Stimulated activated CD4-positive, alpha-beta T cell treated with anti-CD3 and anti-CD28 coated beads, Interleukin-1b, Interleukin-23, amount 100 ng/mL, for 1 hour (primary cell): ENCODE measurements around the gene RBM4B.

Experiments
- DNase-seq, 2 donors: peaks; one replicate each; pipeline ENCODE4 v3.0.0-alpha.2; 2020; ENCODE audit warnings: low read depth in 2 of 2

Gene RBM4B

DNA sequence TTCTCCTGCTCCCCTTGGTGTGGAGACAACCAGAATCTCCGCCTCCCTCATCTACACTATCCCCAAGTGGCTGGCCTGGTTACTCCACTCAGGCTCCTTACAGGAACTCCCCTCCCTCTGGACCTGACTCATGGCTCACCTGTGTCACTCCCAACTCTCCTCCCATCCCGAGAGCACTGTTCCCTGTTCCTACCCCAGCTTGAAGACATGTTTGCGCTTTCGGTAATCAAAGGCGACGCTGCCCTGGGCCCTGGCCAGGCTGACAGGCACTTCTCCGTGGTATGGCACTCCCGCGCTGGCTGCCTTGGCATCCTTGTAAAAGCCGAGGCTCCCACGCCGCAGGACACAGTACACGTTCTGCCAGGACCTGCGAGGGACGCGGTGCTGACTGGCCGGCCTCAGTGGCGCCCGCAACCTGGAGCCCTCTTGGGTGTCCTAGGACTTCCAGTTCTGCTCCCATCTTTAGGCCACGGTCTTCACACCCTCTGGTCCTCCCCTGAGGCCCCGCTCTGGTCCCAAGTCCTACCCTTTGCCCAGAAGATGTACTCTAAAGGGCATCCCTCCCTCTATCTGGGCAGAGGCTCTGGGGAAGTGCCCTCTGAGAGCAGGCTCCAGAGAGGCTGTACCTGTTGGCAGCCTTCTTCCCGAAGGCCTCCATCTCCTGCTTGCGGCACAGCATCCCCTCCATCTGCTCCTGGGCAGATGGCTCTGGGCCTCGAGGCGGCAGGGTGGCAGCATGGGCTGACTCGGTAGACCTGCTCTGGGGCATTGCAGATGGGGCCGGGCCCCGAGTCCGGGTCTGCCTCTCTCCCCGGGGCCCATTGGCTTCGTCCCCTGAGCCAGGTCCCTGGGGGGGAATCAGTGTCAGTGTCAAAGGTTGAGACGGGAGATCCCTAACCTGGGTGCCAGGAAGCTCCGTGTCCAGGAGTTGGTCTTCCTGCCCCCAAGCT, 9.4 kb upstream of the RBM4B start:
- DNase-seq: no peak

DNA sequence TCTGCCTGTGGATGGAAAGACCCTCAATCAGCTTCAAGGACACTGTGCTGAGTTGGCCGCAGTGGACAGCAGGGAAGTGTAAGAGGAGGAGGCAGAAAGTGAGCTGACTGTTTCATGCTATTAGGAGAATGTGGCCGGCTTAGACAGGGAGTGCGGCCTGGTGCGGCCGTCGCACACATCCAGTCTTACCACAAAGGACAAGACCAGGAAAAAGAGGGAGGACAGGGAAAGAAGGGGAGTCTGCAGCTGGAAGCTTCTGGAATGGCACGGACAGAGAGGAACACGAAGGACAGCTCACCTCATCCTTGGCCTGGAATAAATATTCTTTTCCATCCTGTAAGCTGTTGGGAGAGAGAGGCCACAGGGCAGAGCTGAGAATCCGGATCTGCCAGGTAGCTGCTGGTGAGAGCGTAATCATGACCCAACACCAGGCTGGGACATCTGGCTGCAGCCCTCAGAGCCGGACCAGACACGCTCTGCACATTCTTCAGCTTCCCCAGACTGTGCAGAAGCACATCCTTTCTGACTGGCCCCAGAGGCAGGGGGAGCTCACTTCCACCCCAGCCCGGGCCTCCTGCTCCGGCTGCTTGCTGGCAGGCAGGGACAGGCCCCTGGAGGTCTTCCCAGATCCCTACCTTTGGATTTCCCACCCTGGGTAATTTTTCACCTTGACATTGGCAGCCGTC, 8.6 kb upstream of the RBM4B start:
- DNase-seq: no peak

DNA sequence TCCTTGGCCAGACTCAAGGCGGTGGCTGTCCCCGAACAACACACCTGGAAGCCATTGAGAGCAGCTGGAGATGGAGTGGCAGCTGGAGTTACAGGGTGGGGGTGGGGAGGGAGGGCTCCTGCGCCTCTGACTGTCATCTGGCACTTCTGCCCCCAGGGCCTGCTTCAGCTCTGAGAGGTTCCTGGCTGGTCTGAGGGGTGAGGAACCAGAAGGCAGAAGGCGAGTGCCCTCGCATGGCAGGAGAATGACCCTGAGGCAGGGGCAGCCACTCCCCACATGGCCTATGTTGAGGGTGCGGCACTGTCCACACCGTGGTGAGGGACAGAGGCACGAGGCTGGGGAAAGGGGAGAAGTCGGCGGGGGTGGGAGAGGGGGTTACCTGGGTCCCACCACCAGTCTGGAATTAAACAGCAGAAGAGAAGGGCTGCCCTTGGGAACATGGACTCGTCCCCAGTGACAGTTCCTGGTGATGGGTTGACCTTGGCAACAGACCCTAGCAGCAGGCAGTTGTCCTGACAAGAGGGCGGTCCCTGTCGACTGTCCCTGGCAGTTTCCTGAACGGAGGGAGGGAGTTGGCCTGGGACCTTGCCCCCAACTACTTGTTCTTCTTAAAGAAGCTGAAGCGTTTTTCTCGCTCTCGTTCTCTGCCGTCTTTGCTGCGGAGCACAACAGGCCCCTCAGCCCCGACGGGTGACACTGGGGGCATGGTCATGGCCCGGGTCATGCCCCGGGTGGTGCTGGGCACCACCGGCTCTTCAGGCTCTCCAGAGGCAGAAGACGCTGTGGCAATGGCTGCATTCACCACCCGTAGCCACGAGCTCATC, 7.8 kb upstream of the RBM4B start:
- DNase-seq: no peak

DNA sequence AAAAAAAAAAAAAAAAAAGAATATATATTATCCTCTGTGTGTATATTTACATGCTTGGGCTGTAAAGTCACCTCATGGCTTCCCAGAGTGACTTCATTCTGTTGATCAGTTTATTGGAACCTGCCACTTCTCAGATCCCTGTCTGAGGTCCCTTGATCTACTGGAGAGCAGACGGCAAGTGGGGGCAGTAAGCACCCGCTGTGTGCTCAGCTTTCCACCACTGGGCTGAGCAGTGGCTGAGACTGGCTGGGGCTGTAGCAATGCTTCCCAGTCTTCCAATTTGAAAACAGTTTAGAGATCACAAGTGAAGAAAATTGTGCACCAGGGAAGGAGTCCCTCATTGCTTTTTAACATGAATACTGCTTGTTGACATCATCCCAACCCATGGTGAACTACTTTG, 6.9 kb upstream of the RBM4B start:
- no peak for DNase-seq

DNA sequence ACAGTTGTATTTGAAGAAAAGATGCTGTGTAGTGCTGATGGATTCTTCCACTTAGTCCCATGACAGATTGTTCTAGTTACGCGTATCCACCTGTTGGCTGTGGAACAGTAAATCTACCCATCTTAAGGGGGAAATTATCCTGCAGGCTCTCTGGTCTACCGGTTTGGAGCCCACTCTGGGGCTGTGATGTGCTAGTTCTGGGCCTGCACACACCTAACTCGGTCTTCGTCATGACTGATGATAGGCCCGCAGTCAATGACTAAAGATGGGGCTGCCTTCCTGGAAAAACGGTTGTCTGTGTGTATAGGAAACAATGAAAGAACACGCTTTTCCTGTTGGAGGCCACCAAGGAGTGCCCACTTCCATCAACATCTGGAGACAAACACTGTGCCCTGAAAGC, 6.2 kb upstream of the RBM4B start:
- DNase-seq: no peak

DNA sequence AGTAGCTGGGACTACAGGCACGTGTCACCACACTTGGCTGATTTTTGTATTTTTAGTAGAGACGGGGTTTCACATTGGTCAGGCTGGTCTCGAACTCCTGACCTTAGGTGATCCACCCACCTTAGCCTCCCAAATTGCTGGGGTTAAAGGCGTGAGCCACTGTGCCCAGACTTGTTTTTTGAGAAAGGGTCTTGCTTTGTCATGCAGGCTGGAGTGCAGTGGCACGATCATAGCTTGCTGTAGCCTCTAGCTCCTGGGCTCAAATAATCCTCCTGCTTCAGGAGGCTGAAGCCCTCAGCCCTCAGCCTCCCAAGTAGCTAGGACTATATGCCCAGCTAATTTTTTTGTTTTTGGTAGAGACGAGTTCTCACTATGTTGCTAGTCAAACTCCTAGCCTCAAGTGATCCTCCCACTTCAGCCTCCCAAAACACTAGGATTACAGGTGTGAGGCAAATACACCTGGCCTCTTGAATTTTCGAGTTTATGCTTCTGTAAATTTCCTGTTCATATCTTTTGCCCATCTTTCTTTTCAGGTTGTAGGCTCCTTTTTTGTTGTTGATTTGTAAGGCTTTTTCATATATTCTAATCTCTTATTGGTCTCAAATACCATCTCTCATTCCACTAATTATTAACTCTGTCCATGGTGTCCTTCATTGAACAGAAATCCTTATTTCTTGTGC, 3.4 kb upstream of the RBM4B start:
- no peak for DNase-seq

DNA sequence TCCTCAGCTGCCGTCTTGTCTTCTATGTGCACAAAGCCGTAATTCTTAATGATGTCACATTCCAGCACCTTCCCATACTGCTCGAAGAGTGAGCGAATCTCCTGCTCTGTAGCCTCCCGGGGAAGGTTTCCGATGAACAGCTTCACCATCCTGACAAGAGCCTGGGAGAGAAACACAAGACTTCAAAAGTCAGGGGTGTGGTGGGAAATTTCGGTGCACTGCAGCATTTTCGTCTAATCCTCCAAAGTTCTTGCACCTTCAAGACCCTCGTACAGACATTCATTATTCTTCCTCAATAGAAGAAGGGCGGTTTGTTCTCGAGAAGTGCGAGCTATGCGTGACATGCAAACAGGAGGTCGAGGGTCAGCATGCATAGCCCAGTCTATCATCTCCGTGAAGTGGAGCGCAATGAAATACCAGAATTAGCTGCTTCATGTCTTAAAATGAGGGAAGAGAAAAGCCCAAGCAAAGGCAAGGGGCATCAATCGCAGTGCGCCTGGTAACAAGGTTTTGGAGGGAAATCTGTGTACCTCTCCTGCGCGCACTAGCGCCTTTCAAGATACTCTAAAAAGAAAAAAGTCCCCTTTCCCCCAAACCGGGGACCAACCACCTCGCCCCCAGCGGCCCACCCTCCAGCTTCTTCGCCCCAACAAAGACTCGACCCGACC, 622 bp downstream of the RBM4B start:
- DNase-seq: no peak

DNA sequence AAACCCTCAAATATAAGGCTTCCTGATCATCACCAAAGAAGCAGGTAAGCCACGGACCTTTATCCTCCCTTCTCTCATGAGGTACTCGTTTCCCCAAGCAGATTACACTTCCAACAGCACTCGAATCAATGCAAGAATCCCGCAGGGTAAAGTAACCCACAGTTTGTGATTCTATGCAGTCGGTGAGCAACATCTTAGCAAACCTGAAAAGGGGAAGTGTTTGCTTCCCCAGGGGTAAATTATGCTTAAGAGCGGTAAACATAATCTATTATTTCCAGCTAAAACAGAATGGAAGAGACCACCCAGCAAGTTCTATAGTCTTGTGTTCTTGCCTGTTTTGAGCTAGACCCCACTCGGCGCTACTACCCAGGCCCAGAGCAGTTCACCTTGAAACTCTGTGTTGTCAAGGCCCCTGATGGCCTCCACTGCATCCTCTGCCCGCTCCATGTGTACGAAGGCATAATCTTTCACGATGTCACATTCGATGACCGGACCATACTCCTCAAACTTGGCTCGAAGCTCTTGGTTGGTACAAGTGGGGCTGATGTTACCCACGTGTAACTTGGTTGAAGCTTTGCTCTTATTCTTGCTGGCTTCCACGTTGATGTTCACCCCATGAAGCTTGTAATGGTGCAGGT, 1.3 kb downstream of the RBM4B start:
- no peak for DNase-seq

DNA sequence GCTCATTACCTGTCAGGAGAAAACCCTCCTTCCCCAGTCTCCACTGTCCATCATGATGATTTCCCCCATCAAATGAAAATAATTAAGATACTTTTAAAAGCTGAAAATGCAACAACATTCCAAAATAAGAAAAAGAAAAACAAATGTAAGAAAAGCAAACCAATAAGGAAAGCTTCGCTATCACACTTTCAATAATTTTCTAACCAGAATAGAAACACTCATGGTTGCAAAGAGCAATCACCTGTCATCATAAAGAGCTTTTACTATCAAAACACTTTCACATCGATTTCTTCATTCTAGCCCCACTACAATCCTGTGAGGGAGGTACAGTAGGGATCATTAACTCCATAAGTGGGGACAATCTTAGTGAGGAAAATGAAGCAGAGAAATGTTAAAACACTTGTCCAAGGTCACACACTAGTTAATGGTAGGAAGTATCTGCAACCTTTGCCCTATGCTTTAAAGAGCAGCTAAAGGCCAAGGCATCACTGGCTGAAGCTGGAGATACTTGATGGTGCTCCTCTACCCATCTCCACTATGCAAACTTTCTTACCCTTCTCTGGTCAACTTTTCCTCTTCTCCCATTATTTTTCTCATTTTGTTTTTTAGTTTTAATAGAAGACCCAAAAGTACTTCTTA, 2.6 kb downstream of the RBM4B start:
- no peak for DNase-seq

DNA sequence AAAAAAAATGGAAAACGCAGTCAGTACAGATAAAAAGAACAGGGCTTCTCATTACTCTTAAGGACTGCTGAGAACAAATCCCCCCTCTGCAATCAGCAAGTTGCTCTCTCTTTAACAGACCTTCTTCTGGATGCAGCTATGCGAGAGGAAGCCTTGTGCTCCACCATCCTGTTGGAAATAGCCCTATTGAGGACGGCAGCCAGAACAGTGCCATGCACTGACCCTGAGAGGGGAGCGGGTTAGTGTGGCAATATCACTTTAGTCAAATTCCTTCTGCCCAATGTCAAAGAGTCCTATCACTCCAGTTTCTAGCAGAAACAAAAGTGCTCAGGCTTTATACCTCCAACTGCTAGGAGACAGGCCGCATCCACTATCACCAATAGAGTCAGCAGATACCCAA, 6.9 kb downstream of the RBM4B start:
- DNase-seq: no peak

DNA sequence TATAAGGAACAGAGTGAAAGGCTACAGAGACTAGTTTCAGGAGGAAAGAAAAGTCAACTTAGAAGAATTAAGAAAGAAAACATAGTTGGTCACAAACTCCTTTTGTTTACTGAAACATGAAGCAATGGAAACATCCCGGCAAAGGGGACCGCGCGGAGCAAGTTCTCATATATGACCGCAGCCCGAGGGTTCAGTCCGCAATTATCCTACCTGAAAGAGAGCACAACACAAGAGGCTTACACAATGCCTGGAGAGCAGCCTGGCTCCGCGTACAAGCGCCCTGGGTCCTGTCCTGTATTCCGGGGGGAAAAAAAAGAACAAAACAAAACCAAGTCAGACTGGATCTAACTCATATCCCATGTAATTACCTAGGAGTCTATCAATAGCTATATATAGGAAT, 12.3 kb downstream of the RBM4B start:
- DNase-seq: no peak

DNA sequence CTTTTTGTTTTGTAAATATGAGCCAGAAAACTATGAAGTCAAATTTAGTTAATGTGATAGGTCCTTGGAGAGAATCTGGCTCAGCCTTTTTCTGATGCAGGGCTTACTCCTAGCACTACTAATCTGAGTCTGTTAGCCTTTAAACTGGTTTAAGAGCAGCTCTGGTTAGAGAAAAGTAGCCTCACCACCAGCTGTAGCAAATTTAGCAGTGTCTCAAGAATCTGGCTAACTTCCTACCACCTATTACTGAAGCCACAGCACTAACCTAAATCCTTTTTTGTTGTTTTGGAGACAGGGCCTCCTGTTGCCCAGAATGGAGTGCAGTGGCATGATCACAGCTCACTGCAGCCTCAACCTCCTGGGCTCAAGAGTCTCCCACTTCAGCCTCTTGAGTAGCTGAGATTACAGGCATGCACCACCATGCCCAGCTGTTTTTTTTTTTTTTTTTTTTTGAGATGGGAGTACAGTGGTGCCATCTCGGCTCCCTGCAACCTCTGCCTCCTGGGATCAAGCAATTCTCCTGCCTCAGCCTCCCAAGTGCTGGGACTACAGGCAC, 13.9 kb downstream of the RBM4B start:
- DNase-seq: no peak

DNA sequence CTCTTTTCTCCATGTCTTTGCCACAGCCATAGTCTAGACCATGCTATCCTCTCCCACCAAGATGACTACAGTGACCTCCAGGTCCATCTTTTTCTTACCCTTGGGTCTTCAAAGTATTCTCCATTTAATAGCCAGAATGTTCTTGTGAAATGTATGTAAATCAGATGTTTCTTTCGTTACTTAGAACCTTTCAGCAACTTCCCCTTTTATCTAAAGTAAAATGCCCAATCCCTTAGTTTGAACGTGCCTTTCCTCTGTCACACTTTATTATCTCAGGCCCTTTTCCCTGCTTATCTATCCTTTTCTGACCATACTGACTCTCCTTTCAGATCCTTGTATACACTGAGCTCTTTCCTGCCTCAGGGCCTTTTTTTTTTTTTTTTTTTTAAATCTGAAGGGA, 17.9 kb downstream of the RBM4B start:
- no peak for DNase-seq

DNA sequence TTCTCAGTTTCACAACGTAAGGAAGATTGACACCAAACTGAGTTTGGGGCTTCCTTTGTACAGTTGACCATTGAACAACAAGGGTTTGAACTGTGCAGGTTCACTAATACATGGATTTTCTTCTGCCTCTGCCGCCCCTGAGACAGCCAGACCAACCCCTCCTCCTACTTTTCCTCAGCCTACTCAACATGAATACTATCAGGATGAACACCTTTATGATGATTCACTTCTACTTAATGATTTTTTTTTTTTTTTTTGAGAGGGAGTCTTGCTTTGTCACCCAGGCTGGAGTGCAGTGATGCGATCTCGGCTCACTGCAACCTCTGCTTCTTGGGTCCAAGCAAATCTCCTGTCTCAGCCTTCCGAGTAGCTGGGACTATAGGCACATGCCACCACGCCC, 24.6 kb downstream of the RBM4B start:
- no peak for DNase-seq

DNA sequence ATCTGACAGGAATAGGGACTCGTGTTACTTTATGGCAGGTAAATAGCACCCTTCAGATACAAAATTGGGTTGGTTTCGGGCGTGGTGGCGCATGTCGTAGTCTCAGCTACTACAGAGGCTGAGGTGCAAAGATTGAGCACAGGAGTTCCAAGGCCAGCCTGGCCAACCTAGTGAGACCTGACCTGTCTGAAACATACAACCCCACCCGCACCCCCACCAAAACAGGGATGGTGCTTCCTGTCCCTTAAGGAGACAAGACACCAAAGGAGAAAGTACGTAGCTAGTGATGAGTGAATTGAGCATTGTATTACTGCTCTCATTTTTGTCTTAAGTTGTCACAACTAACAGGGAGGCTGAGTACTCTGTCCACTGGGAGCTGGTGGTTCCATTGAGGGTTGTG, 25.0 kb downstream of the RBM4B start:
- no peak for DNase-seq

DNA sequence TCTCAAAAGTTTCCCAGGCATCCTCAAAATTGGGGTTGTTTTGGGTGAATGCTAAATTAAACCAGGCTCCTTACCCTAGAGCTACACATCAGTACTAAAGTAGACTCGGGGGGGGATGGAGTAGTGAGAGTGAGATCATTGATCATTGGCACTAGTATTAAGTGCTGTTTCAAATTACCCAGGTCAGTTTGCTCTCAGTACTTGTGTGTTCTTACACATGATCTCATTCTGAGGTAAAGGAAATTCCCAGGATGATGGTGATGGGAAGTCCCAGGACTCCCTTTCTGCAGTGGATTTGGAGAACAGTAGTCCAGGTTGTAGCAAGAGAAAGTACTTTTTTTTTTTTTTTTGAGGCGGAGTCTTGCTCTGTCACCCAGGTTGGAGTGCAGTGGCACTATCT, 26.7 kb downstream of the RBM4B start:
- no peak for DNase-seq

DNA sequence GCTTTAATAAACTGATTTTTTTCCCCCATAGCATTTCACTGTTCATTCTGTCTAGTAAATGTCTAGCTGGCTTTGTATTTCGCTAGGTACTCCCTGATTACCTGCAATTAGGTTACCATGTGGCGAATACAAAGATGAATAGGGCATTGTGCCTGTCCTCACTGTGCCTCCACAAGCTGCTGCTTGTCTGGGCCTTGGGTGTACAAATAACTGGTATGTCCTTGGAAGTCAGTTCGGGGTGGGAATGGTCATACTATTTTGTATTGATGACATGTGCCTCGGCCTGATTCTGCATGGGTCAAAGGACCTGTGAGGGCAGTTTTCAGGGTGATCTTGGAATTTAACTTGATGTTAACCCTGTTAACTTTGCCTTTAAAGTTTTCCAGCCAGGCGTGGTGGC, 27.8 kb downstream of the RBM4B start:
- no peak for DNase-seq

DNA sequence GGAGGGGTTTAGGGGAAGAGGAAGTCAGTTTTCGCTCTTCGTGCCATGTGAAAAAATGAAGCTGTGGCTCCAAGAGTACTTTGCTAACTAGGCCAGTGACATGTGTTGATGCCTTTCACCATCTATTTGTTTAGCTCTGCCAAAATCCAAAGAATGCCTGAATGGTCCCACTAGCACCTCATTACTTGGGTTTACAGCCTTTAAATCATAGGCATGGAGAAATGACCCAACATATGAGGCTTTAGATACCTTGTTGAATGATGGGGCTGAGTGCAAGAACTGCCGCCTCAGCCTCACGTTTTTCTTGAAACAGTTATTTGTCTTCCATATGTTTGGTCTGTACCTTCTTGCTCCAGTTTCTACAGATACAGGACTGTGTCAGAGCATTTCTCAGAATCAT, 30.9 kb downstream of the RBM4B start:
- no peak for DNase-seq

DNA sequence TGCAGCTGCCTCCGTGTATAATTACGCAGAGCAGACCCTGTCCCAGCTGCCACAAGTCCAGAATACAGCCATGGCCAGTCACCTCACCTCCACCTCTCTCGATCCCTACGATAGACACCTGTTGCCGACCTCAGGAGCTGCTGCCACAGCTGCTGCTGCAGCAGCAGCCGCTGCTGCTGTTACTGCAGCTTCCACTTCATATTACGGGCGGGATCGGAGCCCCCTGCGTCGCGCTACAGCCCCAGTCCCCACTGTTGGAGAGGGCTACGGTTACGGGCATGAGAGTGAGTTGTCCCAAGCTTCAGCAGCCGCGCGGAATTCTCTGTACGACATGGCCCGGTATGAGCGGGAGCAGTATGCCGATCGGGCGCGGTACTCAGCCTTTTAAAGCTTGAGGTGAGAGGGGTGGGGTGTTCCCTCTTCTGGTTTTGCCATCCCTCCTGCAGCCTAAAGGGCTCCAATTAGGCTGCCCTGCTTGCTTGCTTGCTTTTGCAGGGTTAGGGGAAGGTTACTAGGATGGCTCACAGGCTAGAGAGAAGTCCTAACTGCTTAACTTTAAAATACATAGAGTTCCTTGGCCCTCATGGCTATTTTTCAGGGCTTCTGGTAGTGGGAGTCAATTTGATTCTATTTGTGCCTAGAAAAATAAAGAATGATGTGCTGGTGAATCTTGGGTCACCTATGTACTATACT, 33.8 kb downstream of the RBM4B start:
- DNase-seq: no peak
